HG03342 (cell line): ENCODE measurements around the gene ZC3H13.

Experiments used
- ATAC-seq: cut with Tn5 transposase; IDR thresholded peaks from one replicate; pipeline ENCODE4 v1.9.1; 2021; ENCODE audit warnings: mild to moderate bottlenecking, moderate library complexity; ENCODE audit not compliant: unreplicated experiment

Gene ZC3H13

GRCh38 chr13:46071590-46072249, 19.2 kb upstream of the ZC3H13 start:
- peak; percentile 94 for ATAC-seq

GRCh38 chr13:46063292-46063691, 10.7 kb upstream of the ZC3H13 start:
- ATAC-seq: no peak

GRCh38 chr13:46062185-46062584, 9.6 kb upstream of the ZC3H13 start:
- no peak for ATAC-seq

GRCh38 chr13:46059405-46059804, 6.9 kb upstream of the ZC3H13 start:
- no peak for ATAC-seq

GRCh38 chr13:46058268-46058667, 5.7 kb upstream of the ZC3H13 start:
- no peak for ATAC-seq

- no peak for ATAC-seq
These were observed 4.9 kb upstream of the ZC3H13 start for GRCh38 chr13:46057256-46058015.

GRCh38 chr13:46053162-46054012, 841 bp upstream of the ZC3H13 start:
- ATAC-seq: no peak

- ATAC-seq: peak; percentile 1
These were observed 603 bp downstream of the ZC3H13 start for GRCh38 chr13:46051968-46052318.

GRCh38 chr13:46050771-46051170, 1.8 kb downstream of the ZC3H13 start:
- no peak for ATAC-seq

- ATAC-seq: no peak
These were observed 7.1 kb downstream of the ZC3H13 start for GRCh38 chr13:46045424-46045823.

GRCh38 chr13:46043647-46044046, 8.9 kb downstream of the ZC3H13 start:
- no peak for ATAC-seq

- no peak for ATAC-seq
These were observed 11.1 kb downstream of the ZC3H13 start for GRCh38 chr13:46041419-46041839.

GRCh38 chr13:46040763-46041162, 11.8 kb downstream of the ZC3H13 start:
- no peak for ATAC-seq

- no peak for ATAC-seq
These were observed 12.9 kb downstream of the ZC3H13 start for GRCh38 chr13:46039411-46040182.

- ATAC-seq: no peak
These were observed 14.2 kb downstream of the ZC3H13 start for GRCh38 chr13:46038296-46038695.

- ATAC-seq: no peak
These were observed 17.5 kb downstream of the ZC3H13 start for GRCh38 chr13:46035066-46035465.

- no peak for ATAC-seq
These were observed 20.2 kb downstream of the ZC3H13 start for GRCh38 chr13:46032341-46032740.

GRCh38 chr13:46031581-46032263, 20.8 kb downstream of the ZC3H13 start:
- no peak for ATAC-seq

GRCh38 chr13:46025157-46025556, 27.4 kb downstream of the ZC3H13 start:
- no peak for ATAC-seq

- no peak for ATAC-seq
These were observed 30.1 kb downstream of the ZC3H13 start for GRCh38 chr13:46022481-46022880.
